IgD-negative memory B cell (primary cell): Measurements from ENCODE around the gene WWOX. TPM values are rescaled to one million over a fixed set of nuclear protein-coding genes. Genes with fewer than 3 reads are reported as not detected.
A peak's percentile ranks its signal among the peaks of the same experiment; 100 is the strongest.
"Not testable (repeated sequence)": the region's sequence is repeated elsewhere in the genome, so short reads cannot be mapped to it uniquely, and the experiment has no call there.

Source experiments
- H3K27ac Mint-ChIP-seq, 3 donors: one replicate each; pipeline ENCODE4 v1.8.0; 2020 to 2022; ENCODE audit warnings: mild to moderate bottlenecking in 3 of 3, mixed read lengths in 3 of 3, moderate library complexity in 1 of 3
- H3K27me3 Mint-ChIP-seq: one replicate; pipeline ENCODE4 v1.8.0; 2021; ENCODE audit warnings: mixed read lengths
- H3K36me3 Mint-ChIP-seq: one replicate; pipeline ENCODE4 v1.8.0; 2020; ENCODE audit warnings: mild to moderate bottlenecking, mixed read lengths
- H3K4me1 Mint-ChIP-seq, 3 donors: one replicate each; pipeline ENCODE4 v1.8.0; 2020 to 2022; ENCODE audit warnings: mixed read lengths in 3 of 3, mild to moderate bottlenecking in 1 of 3
- H3K4me3 Mint-ChIP-seq, 4 donors: one replicate each; pipeline ENCODE4 v1.8.0; 2020 to 2022; ENCODE audit warnings: mild to moderate bottlenecking in 4 of 4, mixed read lengths in 4 of 4, moderate library complexity in 3 of 4
- H3K9me3 Mint-ChIP-seq, 3 donors: one replicate each; pipeline ENCODE4 v1.8.0; 2020 to 2021; ENCODE audit warnings: mixed read lengths in 3 of 3, mild to moderate bottlenecking in 1 of 3
- polyA plus RNA-seq: library from polyadenylated mRNA; unstranded; fragments of 300-500 nt; fragmentation: Illumina TruSeq; gene quantifications from one replicate; pipeline ENCODE4 v1.2.3, GENCODE V29; 2021

The WWOX gene
- polyA plus RNA-seq, 1 donor from 2014 or later, result 12.2 TPM

DNA sequence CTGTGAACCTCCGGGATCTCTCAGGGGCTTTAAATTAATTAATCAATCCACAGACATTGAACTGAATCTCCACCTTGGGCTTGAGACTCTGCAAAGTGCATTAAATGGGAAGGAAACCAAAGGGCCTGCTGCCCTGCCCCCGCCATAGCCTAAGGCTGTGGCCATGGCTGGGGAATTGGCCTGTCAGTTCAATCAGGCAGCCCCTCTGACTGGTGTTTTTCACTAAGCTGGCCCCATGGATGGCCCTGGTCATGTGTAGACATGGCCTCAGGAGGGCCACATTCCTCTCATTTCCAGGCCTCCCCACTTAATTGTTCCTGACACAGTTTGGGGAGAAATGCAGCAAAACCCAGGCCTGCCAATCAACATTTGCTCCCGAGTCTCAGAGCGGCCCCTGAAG, 499.8 kb downstream of the WWOX start:
- Mint-ChIP-seq H3K36me3 (peaks cover 3% of the 10 kb centered on the region), H3K9me3 (no peaks in the 10 kb centered on the region), H3K27me3 (peaks cover 1% of the 10 kb centered on the region), H3K27ac (no peak overlapping the region), H3K4me1 (peaks cover 0 to 8% (median 2%) of the 10 kb centered on the region in 3 donors), H3K4me3 (no peak overlapping the region)

DNA sequence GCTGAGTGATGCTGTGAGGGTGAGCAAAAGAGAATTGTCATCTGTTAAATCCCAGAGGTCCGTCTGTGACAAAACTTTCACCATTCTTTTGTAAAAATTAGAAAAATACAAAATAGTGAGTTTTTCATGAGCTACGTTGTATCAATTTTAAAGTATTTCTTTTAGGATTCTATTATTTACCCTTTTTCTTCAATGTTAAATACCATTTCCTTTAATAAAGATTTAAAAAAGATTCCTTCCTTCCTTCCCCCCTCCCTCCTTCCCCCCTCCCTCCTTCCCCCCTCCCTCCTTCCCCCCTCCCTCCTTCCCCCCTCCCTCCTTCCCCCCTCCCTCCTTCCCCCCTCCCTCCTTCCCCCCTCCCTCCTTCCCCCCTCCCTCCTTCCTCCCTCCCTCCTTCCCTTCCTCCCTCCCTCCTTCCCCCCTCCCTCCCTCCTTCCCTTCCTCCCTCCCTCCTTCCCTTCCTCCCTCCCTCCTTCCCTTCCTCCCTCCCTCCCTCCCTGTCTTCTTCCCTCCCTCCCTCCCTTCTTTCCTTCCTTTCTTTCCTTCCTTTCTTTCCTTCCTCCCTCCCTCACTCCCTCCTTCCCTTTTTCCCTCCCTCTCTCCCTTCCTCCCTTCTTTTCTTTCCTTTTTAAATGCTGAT, 505.1 kb downstream of the WWOX start:
- H3K27ac Mint-ChIP-seq, result peak overlapping the region in 1 of 3 donors; percentile 19
- H3K4me1 Mint-ChIP-seq, H3K36me3 Mint-ChIP-seq, H3K9me3 Mint-ChIP-seq, H3K27me3 Mint-ChIP-seq, H3K4me3 Mint-ChIP-seq: not testable (repeated sequence)

DNA sequence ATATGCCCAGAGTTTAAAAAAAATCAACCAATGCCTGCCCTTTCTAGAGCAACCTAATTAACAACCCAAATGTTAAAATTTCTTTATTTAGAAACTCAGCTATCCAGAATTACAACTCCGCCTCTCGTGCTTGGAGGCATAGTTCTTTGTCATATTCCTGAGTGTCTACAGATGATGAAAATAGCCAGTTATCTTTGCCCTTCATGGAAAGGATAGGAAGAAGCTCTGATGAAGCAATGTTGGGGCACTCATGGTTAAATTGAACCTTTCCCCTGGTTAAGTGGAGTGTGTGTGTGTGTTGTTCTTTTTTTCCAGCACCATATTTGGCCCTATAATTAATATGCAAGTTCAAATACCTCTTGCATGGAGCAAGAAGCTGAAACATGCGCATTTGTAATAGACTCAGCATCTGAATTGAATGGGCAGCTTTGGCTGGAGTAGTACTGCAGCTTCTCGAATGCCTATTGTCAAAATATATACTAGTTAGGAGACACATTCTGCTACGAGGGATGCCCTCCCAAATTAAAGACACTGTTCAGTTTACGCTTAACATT, 506.2 kb downstream of the WWOX start:
- H3K27ac Mint-ChIP-seq, result no peak overlapping the region
- peaks cover 0 to 2% (median 0%) of the 10 kb centered on the region in 3 donors for H3K9me3 Mint-ChIP-seq
- no peak overlapping the region for H3K4me3 Mint-ChIP-seq
- H3K4me1 Mint-ChIP-seq, result peaks cover 1 to 5% (median 2%) of the 10 kb centered on the region in 3 donors
- H3K27me3 Mint-ChIP-seq, result no peaks in the 10 kb centered on the region
- H3K36me3 Mint-ChIP-seq, result no peaks in the 10 kb centered on the region

DNA sequence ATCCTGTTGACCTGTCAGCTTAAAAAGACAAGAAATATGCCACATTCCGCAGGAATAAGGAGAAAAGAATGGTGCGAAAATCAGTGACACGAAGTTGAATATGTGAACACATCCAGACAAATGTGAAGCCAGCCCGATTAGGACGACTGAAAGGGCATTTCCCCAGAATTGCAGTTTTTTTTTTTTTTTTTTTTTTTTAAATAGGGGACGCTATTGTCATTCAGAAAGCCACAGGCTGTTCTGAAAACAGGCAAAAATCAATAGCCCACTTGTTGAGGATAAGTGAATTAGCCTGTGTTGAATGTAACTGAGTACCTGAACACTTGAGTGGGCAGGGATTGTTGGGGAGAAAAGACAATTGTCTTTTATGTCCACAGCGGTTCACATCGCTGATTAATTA, 507.1 kb downstream of the WWOX start:
- H3K36me3 Mint-ChIP-seq, result no peaks in the 10 kb centered on the region
- H3K27ac Mint-ChIP-seq, result no peak overlapping the region
- H3K4me3 Mint-ChIP-seq, result no peak overlapping the region
- peaks cover 0 to 5% (median 1%) of the 10 kb centered on the region in 3 donors for H3K4me1 Mint-ChIP-seq
- peaks cover 0 to 2% (median 0%) of the 10 kb centered on the region in 3 donors for H3K9me3 Mint-ChIP-seq
- no peaks in the 10 kb centered on the region for H3K27me3 Mint-ChIP-seq

DNA sequence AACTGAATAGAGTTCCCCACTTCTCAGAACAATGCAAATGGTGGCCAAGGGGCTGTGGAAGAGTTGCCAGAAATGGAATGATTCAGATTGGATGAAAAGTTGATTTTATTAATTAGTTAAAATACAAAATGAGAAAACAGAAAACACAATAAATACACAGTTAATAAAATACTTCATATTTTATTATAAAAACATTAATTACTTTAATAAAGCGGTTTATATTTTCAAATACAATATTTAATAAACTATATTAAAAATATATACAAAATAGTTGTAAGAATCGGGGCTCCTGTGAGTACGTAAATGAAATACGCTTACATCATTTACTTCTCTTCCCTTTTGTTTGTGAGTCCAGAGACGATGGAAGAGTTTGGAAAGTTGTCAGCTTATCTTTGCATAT, 507.6 kb downstream of the WWOX start:
- Mint-ChIP-seq H3K27me3 (no peaks in the 10 kb centered on the region), H3K4me3 (no peak overlapping the region), H3K9me3 (peaks cover 0 to 2% (median 0%) of the 10 kb centered on the region in 3 donors), H3K4me1 (peaks cover 0 to 5% (median 1%) of the 10 kb centered on the region in 3 donors), H3K27ac (no peak overlapping the region), H3K36me3 (no peaks in the 10 kb centered on the region)

DNA sequence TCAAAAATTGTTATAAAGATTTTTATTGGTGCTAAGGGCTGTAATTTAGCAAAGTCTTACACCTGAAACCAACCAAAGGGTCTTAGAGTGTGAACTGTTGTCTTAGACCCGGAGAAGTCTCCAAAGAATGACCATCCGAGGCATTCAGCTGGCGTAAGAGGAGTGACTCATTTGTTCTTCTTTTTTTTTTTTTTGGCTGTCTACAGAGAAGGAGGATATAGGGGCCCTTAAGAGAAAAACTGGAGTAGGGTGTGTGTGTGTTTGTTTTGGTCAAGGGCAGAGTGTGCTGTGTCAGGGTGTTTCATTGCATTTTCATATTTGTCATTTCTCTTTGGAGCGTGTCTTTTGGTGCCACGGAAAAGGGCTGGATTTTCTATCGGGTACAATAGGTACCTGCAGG, 508.0 kb downstream of the WWOX start:
- H3K27ac Mint-ChIP-seq, result no peak overlapping the region
- peaks cover 0 to 2% (median 0%) of the 10 kb centered on the region in 3 donors for H3K9me3 Mint-ChIP-seq
- H3K27me3 Mint-ChIP-seq, result no peaks in the 10 kb centered on the region
- peaks cover 3% of the 10 kb centered on the region for H3K36me3 Mint-ChIP-seq
- H3K4me1 Mint-ChIP-seq, result peaks cover 0 to 5% (median 1%) of the 10 kb centered on the region in 3 donors
- H3K4me3 Mint-ChIP-seq, result no peak overlapping the region

DNA sequence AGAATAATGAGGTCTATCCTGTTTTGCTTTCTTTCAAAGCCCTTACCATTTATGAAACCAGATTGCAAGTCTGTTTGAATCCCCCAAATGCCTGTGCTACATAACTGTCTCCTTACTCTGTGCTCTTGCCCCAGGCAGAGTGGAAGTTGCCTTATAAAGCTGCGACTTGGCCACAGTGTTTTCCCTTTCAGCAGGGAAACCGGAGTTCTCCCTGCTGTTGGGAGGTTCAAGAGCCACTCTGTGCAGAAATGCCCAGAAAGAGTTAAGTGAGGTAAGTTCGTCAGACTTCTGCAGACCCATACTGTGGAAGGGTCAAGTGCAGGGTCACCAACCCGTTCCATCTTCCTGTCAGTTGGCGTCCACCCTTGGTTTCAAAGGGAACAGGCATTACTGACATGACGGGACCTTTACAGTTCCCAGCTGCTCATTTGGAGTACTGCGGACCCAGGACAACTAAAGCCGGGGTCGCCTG, 508.9 kb downstream of the WWOX start:
- H3K27ac Mint-ChIP-seq, result no peak overlapping the region
- peaks cover 3% of the 10 kb centered on the region for H3K36me3 Mint-ChIP-seq
- H3K4me3 Mint-ChIP-seq, result no peak overlapping the region
- H3K9me3 Mint-ChIP-seq, result peaks cover 0 to 2% (median 0%) of the 10 kb centered on the region in 3 donors
- H3K4me1 Mint-ChIP-seq, result peaks cover 0 to 5% (median 1%) of the 10 kb centered on the region in 3 donors
- H3K27me3 Mint-ChIP-seq, result no peaks in the 10 kb centered on the region

DNA sequence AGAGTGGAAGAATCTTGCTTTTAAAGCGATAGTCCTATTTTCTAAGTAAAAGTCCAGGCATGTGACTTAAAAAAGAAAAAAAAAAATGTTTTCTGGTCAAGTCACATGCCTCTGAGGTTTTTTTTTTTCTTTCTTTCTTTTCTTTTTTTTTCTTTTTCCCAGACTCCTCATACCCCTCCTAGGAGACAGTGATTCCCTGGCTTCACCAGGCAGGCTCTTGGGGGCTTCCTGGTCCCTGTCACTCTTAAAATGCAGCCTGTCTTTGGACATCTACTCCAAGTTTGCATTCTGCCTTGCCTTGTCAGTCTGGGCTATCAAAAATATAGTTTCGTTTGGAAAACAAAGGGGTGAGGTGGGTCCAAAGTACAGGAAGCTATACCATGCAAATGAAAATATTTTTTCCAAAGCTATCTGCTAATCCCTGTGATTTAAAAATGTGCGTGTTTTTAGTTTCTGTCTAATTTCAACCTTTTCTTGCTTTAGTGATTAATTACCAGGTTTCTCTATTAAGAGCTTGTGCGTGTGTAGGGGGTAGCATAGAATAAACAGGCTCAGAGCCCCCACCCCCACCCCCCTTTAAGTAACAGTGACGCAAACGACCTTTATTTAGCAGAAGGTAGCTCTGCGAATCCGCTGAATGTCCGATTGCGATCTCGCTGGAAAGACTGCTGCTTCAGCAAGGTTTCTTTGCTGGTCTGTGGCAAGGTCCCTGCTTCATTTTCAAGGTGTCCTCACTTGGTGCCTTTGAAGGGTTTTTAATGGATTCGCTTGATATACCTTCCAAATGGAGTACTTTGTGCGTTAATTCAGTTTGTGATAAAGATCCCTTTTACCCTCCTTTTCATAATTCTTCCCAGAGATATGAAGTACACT, 510.2 kb downstream of the WWOX start:
- Mint-ChIP-seq H3K36me3 (peaks cover 3% of the 10 kb centered on the region), H3K4me3 (no peak overlapping the region), H3K9me3 (peaks cover 0 to 2% (median 0%) of the 10 kb centered on the region in 3 donors), H3K27ac (no peak overlapping the region), H3K27me3 (no peaks in the 10 kb centered on the region), H3K4me1 (peaks cover 0 to 5% (median 1%) of the 10 kb centered on the region in 3 donors)

DNA sequence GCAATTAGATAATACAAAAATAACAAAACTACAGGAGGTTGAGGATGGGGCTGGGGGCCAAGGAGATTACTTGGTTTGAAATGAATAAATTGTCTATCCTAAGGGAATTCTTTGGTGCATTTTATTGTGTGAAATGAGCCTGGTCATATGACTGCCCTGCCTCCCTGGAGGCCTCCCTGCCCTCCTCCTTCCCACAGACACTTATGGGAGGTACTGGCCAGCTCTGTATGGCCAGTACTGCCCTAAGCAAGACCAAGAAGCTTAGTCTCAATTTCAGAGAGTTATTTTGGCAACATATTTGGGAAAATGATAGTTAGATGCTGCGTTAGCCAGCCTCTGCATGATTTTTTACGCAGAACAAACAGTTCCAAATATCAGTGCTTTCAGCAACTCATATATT, 511.9 kb downstream of the WWOX start:
- Mint-ChIP-seq H3K4me1 (peaks cover 0 to 5% (median 1%) of the 10 kb centered on the region in 3 donors), H3K36me3 (peaks cover 3% of the 10 kb centered on the region), H3K4me3 (no peak overlapping the region), H3K27me3 (no peaks in the 10 kb centered on the region), H3K9me3 (no peaks in the 10 kb centered on the region), H3K27ac (no peak overlapping the region)

DNA sequence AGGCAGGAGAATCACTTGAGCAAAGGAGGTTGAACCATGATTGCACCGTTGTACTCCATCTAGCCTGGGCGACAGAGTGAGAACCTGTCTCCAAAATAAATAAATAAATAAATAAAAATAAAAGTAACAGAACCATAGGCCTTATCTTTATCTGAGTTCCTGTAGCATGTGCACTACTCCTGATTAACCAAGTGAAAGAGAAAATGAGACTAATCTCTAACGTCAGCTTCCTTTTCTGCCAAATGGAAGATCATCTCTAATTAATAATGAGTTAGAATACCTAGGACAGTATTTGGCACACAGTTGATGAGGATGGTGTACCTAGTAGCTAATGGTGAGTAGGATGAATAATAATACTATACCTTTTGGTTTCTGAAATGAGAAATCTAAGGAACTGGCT, 520.4 kb downstream of the WWOX start:
- Mint-ChIP-seq H3K4me1 (peaks cover 0 to 2% (median 1%) of the 10 kb centered on the region in 3 donors), H3K27ac (no peak overlapping the region), H3K9me3 (peaks cover 5 to 9% (median 5%) of the 10 kb centered on the region in 3 donors), H3K27me3 (no peaks in the 10 kb centered on the region), H3K4me3 (no peak overlapping the region), H3K36me3 (no peaks in the 10 kb centered on the region)

DNA sequence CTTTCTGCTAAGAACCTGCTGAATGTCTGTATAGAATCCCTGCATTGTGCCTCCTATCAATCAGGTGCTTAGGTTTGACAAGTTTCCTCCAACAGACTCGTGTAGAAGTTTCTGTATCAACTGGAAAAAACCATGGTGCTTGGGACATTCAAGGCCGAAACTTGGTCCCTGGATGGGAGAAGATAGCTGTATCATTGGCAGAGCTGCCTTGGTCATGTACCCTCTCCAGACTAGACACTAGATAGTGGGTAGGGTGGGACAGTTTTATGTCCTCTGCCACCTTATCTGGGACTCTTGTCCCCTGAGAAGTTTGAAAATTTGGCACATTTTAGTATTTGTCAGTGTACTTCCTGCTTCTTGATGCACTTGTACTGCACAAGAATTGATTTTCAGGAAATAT, 520.8 kb downstream of the WWOX start:
- peak overlapping the region in 1 of 4 donors; percentile 45 for H3K4me3 Mint-ChIP-seq
- no peak overlapping the region for H3K27ac Mint-ChIP-seq
- peaks cover 0 to 2% (median 1%) of the 10 kb centered on the region in 3 donors for H3K4me1 Mint-ChIP-seq
- H3K27me3 Mint-ChIP-seq, result no peaks in the 10 kb centered on the region
- peaks cover 5 to 9% (median 5%) of the 10 kb centered on the region in 3 donors for H3K9me3 Mint-ChIP-seq
- H3K36me3 Mint-ChIP-seq, result no peaks in the 10 kb centered on the region

DNA sequence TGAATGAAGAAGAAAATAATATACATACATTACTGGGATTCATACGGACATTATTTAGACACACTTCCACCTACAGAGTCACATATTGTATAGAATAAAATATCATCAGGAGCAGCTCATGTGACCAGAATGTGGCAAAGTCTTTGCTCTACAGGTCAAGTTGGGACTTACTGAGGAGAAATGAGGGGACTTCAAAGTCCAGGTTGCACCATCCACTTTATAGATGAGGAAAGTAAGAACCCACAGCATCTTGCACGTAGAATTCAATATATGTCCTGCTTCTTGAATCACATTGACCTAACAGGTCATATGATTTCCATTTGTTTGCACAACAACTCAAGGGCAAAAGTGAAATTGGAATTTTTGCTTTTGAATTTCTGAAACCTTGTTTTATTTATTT, 524.3 kb downstream of the WWOX start:
- Mint-ChIP-seq H3K9me3 (peaks cover 5 to 9% (median 6%) of the 10 kb centered on the region in 3 donors), H3K36me3 (no peaks in the 10 kb centered on the region), H3K27ac (no peak overlapping the region), H3K27me3 (no peaks in the 10 kb centered on the region), H3K4me3 (no peak overlapping the region), H3K4me1 (peaks cover 4 to 7% (median 6%) of the 10 kb centered on the region in 3 donors)

DNA sequence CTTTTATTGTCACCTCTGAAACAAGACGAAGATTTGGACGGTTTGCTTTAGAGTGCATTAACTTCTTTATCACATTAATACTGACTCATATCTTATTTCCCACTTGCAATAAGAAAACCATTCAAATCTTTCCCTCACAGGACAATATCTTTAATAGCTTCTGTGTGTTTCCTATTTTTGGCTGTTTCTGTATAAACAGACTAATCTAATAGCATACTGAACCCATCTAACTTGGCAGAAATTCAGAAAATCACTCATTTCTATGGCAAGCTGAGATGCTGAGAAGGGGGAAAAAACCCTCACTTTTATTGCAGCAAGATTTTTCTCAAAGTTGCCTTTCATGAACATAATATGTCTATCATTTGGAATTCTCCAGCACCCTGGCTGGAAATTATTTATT, 524.9 kb downstream of the WWOX start:
- no peak overlapping the region for H3K27ac Mint-ChIP-seq
- H3K36me3 Mint-ChIP-seq, result peaks cover 4% of the 10 kb centered on the region
- peaks cover 4 to 9% (median 7%) of the 10 kb centered on the region in 3 donors for H3K9me3 Mint-ChIP-seq
- H3K27me3 Mint-ChIP-seq, result peaks cover 3% of the 10 kb centered on the region
- no peak overlapping the region for H3K4me3 Mint-ChIP-seq
- H3K4me1 Mint-ChIP-seq, result peaks cover 4 to 7% (median 6%) of the 10 kb centered on the region in 3 donors

DNA sequence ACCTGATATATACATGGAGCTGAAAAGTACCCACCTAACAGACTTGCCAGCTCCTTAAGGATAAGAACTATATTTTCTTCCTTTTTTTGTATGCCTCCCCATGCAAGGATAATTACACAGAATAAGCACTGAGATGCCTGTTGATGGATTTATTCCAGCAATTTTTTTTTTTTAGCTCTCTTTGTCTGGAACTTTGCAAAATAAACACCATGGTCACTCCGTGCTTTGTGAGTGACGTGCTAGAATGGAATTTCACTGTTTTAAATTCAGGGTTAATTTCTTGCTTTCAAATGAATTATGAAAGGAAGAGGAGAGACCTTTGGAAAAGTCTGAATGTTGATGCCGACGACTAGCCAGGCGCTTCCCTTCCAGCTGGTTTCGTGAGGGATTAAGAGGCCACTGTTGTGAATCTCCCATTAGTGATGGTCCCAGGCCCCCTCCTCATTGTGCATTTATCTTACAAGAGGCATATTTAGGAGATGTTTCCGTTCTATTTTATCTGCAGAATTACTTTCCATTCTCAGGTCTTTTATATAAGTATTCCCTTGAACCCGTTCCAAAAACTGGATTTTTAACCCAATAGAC, 529.1 kb downstream of the WWOX start:
- Mint-ChIP-seq H3K4me1 (peaks cover 2 to 7% (median 5%) of the 10 kb centered on the region in 3 donors), H3K27me3 (peaks cover 3% of the 10 kb centered on the region), H3K4me3 (no peak overlapping the region), H3K27ac (no peak overlapping the region), H3K9me3 (peaks cover 10 to 15% (median 12%) of the 10 kb centered on the region in 3 donors), H3K36me3 (peaks cover 8% of the 10 kb centered on the region)

DNA sequence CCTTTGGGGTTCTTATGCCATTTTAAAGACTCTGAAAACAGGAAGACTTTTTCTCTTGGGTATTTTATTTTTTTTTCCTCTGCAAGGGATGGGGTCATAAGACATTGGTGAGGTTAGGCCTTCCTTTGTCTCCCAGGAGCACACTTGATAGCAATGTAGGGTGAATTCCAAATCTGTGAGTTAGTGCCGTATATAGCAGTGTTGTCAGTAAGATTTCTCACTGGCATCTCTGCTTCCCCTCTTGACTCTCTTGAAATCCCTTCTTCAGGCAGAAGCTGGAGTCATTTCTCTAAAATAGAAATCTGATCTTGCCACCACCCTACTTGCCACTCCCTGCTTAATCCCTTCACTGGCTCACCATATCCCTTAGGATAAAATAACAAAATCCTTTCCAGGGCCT, 529.7 kb downstream of the WWOX start:
- peaks cover 10 to 15% (median 12%) of the 10 kb centered on the region in 3 donors for H3K9me3 Mint-ChIP-seq
- H3K4me1 Mint-ChIP-seq, result peaks cover 2 to 7% (median 5%) of the 10 kb centered on the region in 3 donors
- peaks cover 8% of the 10 kb centered on the region for H3K36me3 Mint-ChIP-seq
- no peak overlapping the region for H3K27ac Mint-ChIP-seq
- H3K27me3 Mint-ChIP-seq, result peaks cover 3% of the 10 kb centered on the region
- peak overlapping the region in 2 of 4 donors; percentile 25 to 28 for H3K4me3 Mint-ChIP-seq
